OCI-LY7 (cell line): ENCODE measurements around the gene FKBP2. TPM values are rescaled to one million over a fixed set of nuclear protein-coding genes. Genes with fewer than 3 reads are reported as not detected.

Experiments used
- BruUV-seq: library from RNA; stranded (reverse); fragments of 400-500 nt; replicated peaks from 2 replicates; lab custom pipeline; 2021; lab: Mats Ljungman, UMichigan
- CTCF ChIA-PET: fragments of 300-600 bp; sonication (Branson Sonifier 250); formaldehyde crosslinking; loops from one replicate; lab custom pipeline; 2022; ENCODE audit warnings: antibody characterized with exemption; ENCODE audit not compliant: unreplicated experiment; lab: Charles Lee
- POLR2A ChIA-PET: fragments of 300-600 bp; sonication (Branson Sonifier 250); formaldehyde crosslinking; loops from one replicate; lab custom pipeline; 2022; ENCODE audit warnings: antibody characterized with exemption; lab: Charles Lee
- DNase-seq: peaks from one replicate; pipeline ENCODE4 v3.0.0-alpha.2; 2015; ENCODE audit warnings: low spot score
- H2AFZ ChIP-seq: fragments of 200-600 bp; sonication (generic), shearing (Covaris generic); 2 replicates; pipeline ENCODE4 v1.6.1; 2014; ENCODE audit warnings: mild to moderate bottlenecking, antibody characterized with exemption, low read length, moderate library complexity
- H3K27ac ChIP-seq: fragments of 200-600 bp; sonication (generic); 2 replicates; pipeline ENCODE4 v1.5.1; 2014; ENCODE audit warnings: mixed run types, low read depth, mild to moderate bottlenecking, moderate library complexity, low read length, inconsistent platforms; ENCODE audit not compliant: poor library complexity, severe bottlenecking
- H3K36me3 ChIP-seq: fragments of 200-600 bp; sonication (generic); 2 replicates; pipeline ENCODE4 v1.6.1; 2014; ENCODE audit warnings: mild to moderate bottlenecking, antibody characterized with exemption, low read length, moderate library complexity, mixed read lengths; ENCODE audit not compliant: insufficient read depth
- H3K4me1 ChIP-seq: fragments of 200-600 bp; sonication (generic); 2 replicates; pipeline ENCODE4 v1.5.1; 2014; ENCODE audit warnings: mild to moderate bottlenecking, low read length; ENCODE audit not compliant: insufficient read depth, poor library complexity, severe bottlenecking
- H3K4me2 ChIP-seq: fragments of 200-600 bp; sonication (generic); 2 replicates; pipeline ENCODE4 v1.6.1; 2014; ENCODE audit warnings: mild to moderate bottlenecking, low read length
- H3K4me3 ChIP-seq: fragments of 200-600 bp; sonication (generic); 2 replicates; pipeline ENCODE4 v1.5.1; 2014; ENCODE audit warnings: mild to moderate bottlenecking, low read depth, low read length; ENCODE audit not compliant: poor library complexity, severe bottlenecking
- H3K79me2 ChIP-seq: fragments of 200-600 bp; sonication (generic); 2 replicates; pipeline ENCODE4 v1.6.1; 2016; ENCODE audit warnings: low read depth, mild to moderate bottlenecking, low read length, moderate library complexity, mixed read lengths; ENCODE audit not compliant: insufficient read depth
- H3K9me2 ChIP-seq: fragments of 200-600 bp; sonication (generic); 2 replicates; pipeline ENCODE4 v1.6.1; 2016; ENCODE audit warnings: mild to moderate bottlenecking, low read length, mixed read lengths; ENCODE audit not compliant: insufficient read depth
- H3K9me3 ChIP-seq: fragments of 200-600 bp; sonication (generic); 2 replicates; pipeline ENCODE4 v1.6.1; 2014; ENCODE audit warnings: mild to moderate bottlenecking, mixed run types, low read length, mixed read lengths
- H4K20me1 ChIP-seq: fragments of 200-600 bp; sonication (generic); 2 replicates; pipeline ENCODE4 v1.6.1; 2014; ENCODE audit warnings: mild to moderate bottlenecking, antibody characterized with exemption, low read length, moderate library complexity, mixed read lengths; ENCODE audit not compliant: insufficient read depth
- EZH2phosphoT487 ChIP-seq: fragments of 200-600 bp; sonication (generic); IDR thresholded peaks from 2 replicates; pipeline ENCODE4 v1.6.1; 2018; ENCODE audit warnings: low read depth, borderline replicate concordance, mild to moderate bottlenecking, mixed run types, antibody characterized with exemption, low read length, moderate library complexity, mixed read lengths
- intact Hi-C: fragments of 100-400 bp; cut with micrococcal nuclease; formaldehyde crosslinking; loops from one replicate; pipeline ENCODE4 v1.10.0; 2022; ENCODE audit not compliant: unreplicated experiment
- total RNA-seq, 2 experiments: library from RNA; depleted of rRNA in 1 of 2; stranded (reverse); fragments of >200 nt in 1 of 2; shearing (Covaris generic) in 1 of 2; gene quantifications; 2 replicates each; pipeline ENCODE4 v1.2.3, GENCODE V29; 2014 to 2022
- TF ChIP-seq, protein P1 (sequence below): fragments of 200-600 bp; sonication (generic); conservative IDR thresholded peaks from 2 replicates; pipeline ENCODE4 v1.5.1; 2014; ENCODE audit warnings: mild to moderate bottlenecking, antibody characterized with exemption, low read length, moderate library complexity, mixed read lengths

The FKBP2 gene
- total RNA-seq, 2 experiments from 2014 or later, result 45.5 to 57.3 TPM

DNA sequence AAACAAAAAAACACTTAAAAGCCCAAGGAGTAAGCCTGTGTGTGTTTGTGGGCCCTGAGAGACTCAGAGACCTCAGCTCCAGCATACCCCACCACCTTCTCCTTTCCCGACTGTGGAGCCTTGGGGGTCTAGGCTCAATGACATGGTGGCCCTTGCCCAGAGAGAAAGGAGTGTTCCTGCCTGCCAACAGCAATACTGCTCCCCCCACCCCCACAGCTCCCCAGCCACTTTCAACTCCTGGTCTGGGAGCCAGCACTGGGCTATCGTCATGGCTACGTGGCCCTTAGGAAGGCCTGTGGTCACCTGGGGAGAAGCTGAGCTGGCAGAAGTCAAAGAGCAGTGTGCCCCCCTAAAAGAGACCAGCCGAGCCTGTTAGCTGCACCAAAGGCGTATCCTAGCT lies 3.2 kb downstream of the FKBP2 start:
- BruUV-seq, result no TSS peak
- ChIA-PET POLR2A (interaction anchor here (0.9 kb wide), 1 partner anchor 20 kb away, joined by 5 read pairs; no protein-coding TSS in a partner anchor), CTCF (interaction anchor here (0.7 kb wide), 1 partner anchor 60 kb away, joined by 3 read pairs; no protein-coding TSS in a partner anchor)
- no peaks in the 10 kb centered on the region for H3K9me3 ChIP-seq
- H2AFZ ChIP-seq, result no peak overlapping the region
- H3K36me3 ChIP-seq, result peaks cover 29% of the 10 kb centered on the region
- H3K4me1 ChIP-seq, result peaks cover 51% of the 10 kb centered on the region
- TF ChIP-seq, protein P1, sequence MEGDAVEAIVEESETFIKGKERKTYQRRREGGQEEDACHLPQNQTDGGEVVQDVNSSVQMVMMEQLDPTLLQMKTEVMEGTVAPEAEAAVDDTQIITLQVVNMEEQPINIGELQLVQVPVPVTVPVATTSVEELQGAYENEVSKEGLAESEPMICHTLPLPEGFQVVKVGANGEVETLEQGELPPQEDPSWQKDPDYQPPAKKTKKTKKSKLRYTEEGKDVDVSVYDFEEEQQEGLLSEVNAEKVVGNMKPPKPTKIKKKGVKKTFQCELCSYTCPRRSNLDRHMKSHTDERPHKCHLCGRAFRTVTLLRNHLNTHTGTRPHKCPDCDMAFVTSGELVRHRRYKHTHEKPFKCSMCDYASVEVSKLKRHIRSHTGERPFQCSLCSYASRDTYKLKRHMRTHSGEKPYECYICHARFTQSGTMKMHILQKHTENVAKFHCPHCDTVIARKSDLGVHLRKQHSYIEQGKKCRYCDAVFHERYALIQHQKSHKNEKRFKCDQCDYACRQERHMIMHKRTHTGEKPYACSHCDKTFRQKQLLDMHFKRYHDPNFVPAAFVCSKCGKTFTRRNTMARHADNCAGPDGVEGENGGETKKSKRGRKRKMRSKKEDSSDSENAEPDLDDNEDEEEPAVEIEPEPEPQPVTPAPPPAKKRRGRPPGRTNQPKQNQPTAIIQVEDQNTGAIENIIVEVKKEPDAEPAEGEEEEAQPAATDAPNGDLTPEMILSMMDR, result no peak
- TF ChIP-seq EZH2phosphoT487, result no peak
- no peak overlapping the region for H3K4me2 ChIP-seq
- H3K9me2 ChIP-seq, result no peaks in the 10 kb centered on the region
- DNase-seq, result no peak
- no peaks in the 10 kb centered on the region for H4K20me1 ChIP-seq
- H3K27ac ChIP-seq, result peak overlapping the region; percentile 4
- peaks cover 28% of the 10 kb centered on the region for H3K79me2 ChIP-seq
- no peak overlapping the region for H3K4me3 ChIP-seq
- intact Hi-C loops, result no loop called here

DNA sequence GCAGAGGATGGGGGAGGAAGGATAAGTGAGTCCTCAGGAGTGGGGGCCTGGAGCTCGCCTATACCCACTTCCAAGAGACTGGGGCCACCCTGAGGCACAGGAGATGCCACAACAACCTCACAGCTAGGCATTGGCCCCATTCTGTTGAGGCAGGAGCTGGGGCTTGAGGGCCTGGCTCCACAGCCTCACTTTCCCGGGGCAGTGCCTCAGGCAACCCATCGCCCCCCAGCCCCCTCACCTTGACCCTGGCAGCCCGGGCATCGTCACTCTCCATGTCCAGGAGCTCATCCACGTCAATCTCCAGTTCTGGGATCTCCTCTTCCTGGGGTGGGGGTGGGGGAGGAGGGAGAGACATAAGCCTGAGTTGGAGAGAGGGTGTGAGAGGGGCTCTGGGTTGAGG lies 4.1 kb downstream of the FKBP2 start:
- Histone ChIP-seq H4K20me1 (no peaks in the 10 kb centered on the region), H2AFZ (no peak overlapping the region), H3K4me3 (peak overlapping the region; percentile 88), H3K79me2 (peaks cover 28% of the 10 kb centered on the region), H3K4me2 (peak overlapping the region; percentile 81), H3K4me1 (peaks cover 51% of the 10 kb centered on the region), H3K9me3 (no peaks in the 10 kb centered on the region), H3K36me3 (peaks cover 29% of the 10 kb centered on the region), H3K9me2 (no peaks in the 10 kb centered on the region), H3K27ac (peak overlapping the region; percentile 69)
- CTCF ChIA-PET, result interaction anchor here (0.7 to 1.4 kb wide), 2 partner anchors 13 to 73 kb away, joined by 3 read pairs; partner anchors contain the start of genes PRDX5 and TRMT112
- intact Hi-C loops, result no loop called here
- no TSS peak for BruUV-seq
- no peak for DNase-seq
- TF ChIP-seq, protein P1, result no peak
- no peak for TF ChIP-seq EZH2phosphoT487
- POLR2A ChIA-PET, result interaction anchor here (0.6 to 2.0 kb wide), 6 partner anchors 15 to 40 kb away, joined by 3 to 8 read pairs (median 4); partner anchors contain the start of genes DNAJC4, FERMT3, NUDT22 and TRPT1

DNA sequence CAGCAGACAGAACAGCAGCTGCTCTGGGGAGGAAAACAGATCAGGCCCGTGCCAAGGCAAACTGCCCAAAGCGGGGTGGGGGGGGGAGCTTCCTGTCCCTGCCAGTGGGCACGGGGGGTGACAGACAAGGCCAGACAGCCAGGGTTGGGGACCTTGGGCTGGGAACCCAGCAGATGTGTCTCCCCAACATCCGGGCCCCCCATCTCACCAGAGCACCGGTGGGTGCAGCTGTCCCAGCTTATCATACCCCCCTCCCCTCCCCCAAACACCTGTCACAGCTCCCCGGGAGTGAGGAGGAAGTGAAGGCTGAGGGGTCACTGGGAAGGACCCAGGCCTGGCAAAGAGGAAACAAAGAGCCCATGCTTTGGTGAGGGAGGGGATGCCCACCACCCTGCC lies 4.5 kb downstream of the FKBP2 start:
- peak overlapping the region; percentile 88 for H3K4me3 ChIP-seq
- H3K4me1 ChIP-seq, result peaks cover 51% of the 10 kb centered on the region
- peaks cover 28% of the 10 kb centered on the region for H3K79me2 ChIP-seq
- peak; percentile 57 for DNase-seq
- H3K4me2 ChIP-seq, result peak overlapping the region; percentile 81
- H4K20me1 ChIP-seq, result no peaks in the 10 kb centered on the region
- ChIA-PET CTCF (interaction anchor here (0.7 to 1.4 kb wide), 3 partner anchors 13 to 72 kb away, joined by 3 read pairs; partner anchors contain the start of genes PRDX5 and TRMT112), POLR2A (interaction anchor here (0.6 to 2.0 kb wide), 6 partner anchors 15 to 41 kb away, joined by 3 to 8 read pairs (median 4); partner anchors contain the start of genes DNAJC4, FERMT3, NUDT22 and TRPT1)
- intact Hi-C loops, result no loop called here
- TF ChIP-seq EZH2phosphoT487, result no peak
- TF ChIP-seq, protein P1, result no peak
- H3K9me2 ChIP-seq, result no peaks in the 10 kb centered on the region
- H3K27ac ChIP-seq, result peak overlapping the region; percentile 69
- BruUV-seq, result no TSS peak
- peaks cover 29% of the 10 kb centered on the region for H3K36me3 ChIP-seq
- no peak overlapping the region for H2AFZ ChIP-seq
- no peaks in the 10 kb centered on the region for H3K9me3 ChIP-seq
